IMR-90 (cell line): ENCODE data around the gene AXIN1. TPM values are rescaled to one million over a fixed set of nuclear protein-coding genes. Genes with fewer than 3 reads are reported as not detected.

ENCODE experiments used
- ATAC-seq: fragments of 200-7000 bp; cut with Tn5 transposase; 2 replicates; pipeline ENCODE4 v1.9.1; 2020; ENCODE audit warnings: low read depth, mild to moderate bottlenecking, moderate library complexity
- BruUV-seq: library from RNA; stranded (reverse); fragments of 400-500 nt; replicated peaks from 2 replicates; lab custom pipeline; 2021; lab: Mats Ljungman, UMichigan
- CTCF ChIA-PET: fragments of 300-600 bp; formaldehyde crosslinking; extraction: SDS; loops from one replicate; lab custom pipeline; 2021; ENCODE audit warnings: antibody characterized with exemption; lab: Yijun Ruan, JAX
- POLR2A ChIA-PET: fragments of 300-600 bp; sonication (Branson Sonifier 250); formaldehyde crosslinking; loops from one replicate; lab custom pipeline; 2022; ENCODE audit warnings: antibody characterized with exemption; ENCODE audit not compliant: unreplicated experiment; lab: Charles Lee
- DNase-seq: peaks from one replicate; pipeline ENCODE4 v3.0.0; 2013
- H2AFZ ChIP-seq: replicated peaks from 2 replicates; pipeline ENCODE3; 2013; ENCODE audit warnings: low read length, mild to moderate bottlenecking; ENCODE audit not compliant: poor library complexity
- H2AK5ac ChIP-seq: 2 replicates; pipeline ENCODE4 v1.6.1; 2013; ENCODE audit warnings: low read depth, low read length, inconsistent platforms
- H2AK9ac ChIP-seq: replicated peaks from 2 replicates; pipeline ENCODE3; 2013; ENCODE audit warnings: mild to moderate bottlenecking, low read depth, low read length, moderate library complexity; ENCODE audit not compliant: poor library complexity
- H2BK120ac ChIP-seq: 2 replicates; pipeline ENCODE4 v1.6.1; 2013; ENCODE audit warnings: low read depth, low read length, inconsistent platforms
- H2BK15ac ChIP-seq: 3 replicates; pipeline ENCODE4 v1.6.1; 2013; ENCODE audit warnings: low read depth, low read length, inconsistent platforms
- H2BK20ac ChIP-seq: 2 replicates; pipeline ENCODE4 v1.6.1; 2013; ENCODE audit warnings: low read depth, mild to moderate bottlenecking, inconsistent platforms, low read length, moderate library complexity
- H2BK5ac ChIP-seq: 2 replicates; pipeline ENCODE4 v1.6.1; 2013; ENCODE audit warnings: mild to moderate bottlenecking, low read depth, low read length, inconsistent platforms; ENCODE audit not compliant: poor library complexity, severe bottlenecking
- H3K14ac ChIP-seq: replicated peaks from 2 replicates; pipeline ENCODE4 v1.6.1; 2013; ENCODE audit warnings: low read depth, low read length, inconsistent platforms
- H3K18ac ChIP-seq: 2 replicates; pipeline ENCODE4 v1.6.1; 2013; ENCODE audit warnings: low read depth, low read length, control low read depth
- H3K23ac ChIP-seq: 2 replicates; pipeline ENCODE4 v1.6.1; 2013; ENCODE audit warnings: low read depth, low read length, inconsistent platforms
- H3K27ac ChIP-seq: 2 replicates; pipeline ENCODE4 v1.5.1; 2013; ENCODE audit warnings: mild to moderate bottlenecking, control low read depth, low read length; ENCODE audit not compliant: insufficient read depth
- H3K27me3 ChIP-seq: 2 replicates; pipeline ENCODE4 v1.6.1; 2013; ENCODE audit warnings: low read length; ENCODE audit not compliant: control insufficient read depth, insufficient read depth
- H3K36me3 ChIP-seq: 2 replicates; pipeline ENCODE4 v1.6.1; 2013; ENCODE audit warnings: low read length, mixed read lengths; ENCODE audit not compliant: control insufficient read depth, insufficient read depth
- H3K4ac ChIP-seq: 2 replicates; pipeline ENCODE4 v1.6.1; 2013; ENCODE audit warnings: low read depth, low read length, inconsistent platforms
- H3K4me1 ChIP-seq: 2 replicates; pipeline ENCODE4 v1.6.1; 2013; ENCODE audit warnings: low read length, mixed read lengths; ENCODE audit not compliant: control insufficient read depth, insufficient read depth
- H3K4me2 ChIP-seq: 2 replicates; pipeline ENCODE4 v1.6.1; 2013; ENCODE audit warnings: low read depth, mild to moderate bottlenecking, control low read depth, low read length, moderate library complexity
- H3K4me3 ChIP-seq: 2 replicates; pipeline ENCODE4 v1.5.1; 2013; ENCODE audit warnings: low read depth, mild to moderate bottlenecking, control low read depth, low read length, moderate library complexity; ENCODE audit not compliant: insufficient read depth
- H3K56ac ChIP-seq: 2 replicates; pipeline ENCODE4 v1.6.1; 2013; ENCODE audit warnings: low read length, inconsistent platforms; ENCODE audit not compliant: insufficient read depth; ENCODE audit errors: extremely low read depth
- H3K79me1 ChIP-seq, 2 experiments: 2 replicates each; pipeline ENCODE4 v1.6.1; 2013; ENCODE audit warnings: low read length in 2 of 2, inconsistent platforms in 1 of 2, low read depth in 1 of 2
- H3K9ac ChIP-seq: 2 replicates; pipeline ENCODE4 v1.6.1; 2013; ENCODE audit warnings: low read depth, low read length, control low read depth
- H3K9me1 ChIP-seq: 2 replicates; pipeline ENCODE4 v1.6.1; 2013; ENCODE audit warnings: low read length, inconsistent platforms; ENCODE audit not compliant: insufficient read depth
- H3K9me3 ChIP-seq: 2 replicates; pipeline ENCODE4 v1.6.1; 2013; ENCODE audit warnings: low read length; ENCODE audit not compliant: control insufficient read depth, insufficient read depth
- H4K20me1 ChIP-seq: 2 replicates; pipeline ENCODE4 v1.6.1; 2013; ENCODE audit warnings: low read length, inconsistent platforms; ENCODE audit not compliant: insufficient read depth
- H4K5ac ChIP-seq: 2 replicates; pipeline ENCODE4 v1.6.1; 2013; ENCODE audit warnings: mild to moderate bottlenecking, low read depth, low read length, control low read depth
- H4K8ac ChIP-seq, 2 experiments: 2 replicates each; pipeline ENCODE4 v1.6.1; 2013; ENCODE audit warnings: low read depth in 2 of 2, low read length in 2 of 2, control low read depth in 1 of 2, inconsistent platforms in 1 of 2
- H4K91ac ChIP-seq: 2 replicates; pipeline ENCODE4 v1.6.1; 2013; ENCODE audit warnings: low read depth, low read length, inconsistent platforms; ENCODE audit not compliant: insufficient read depth
- BHLHE40 ChIP-seq: fragments of 150-350 bp; IDR thresholded peaks from 2 replicates; pipeline ENCODE4 v1.6.1; 2016; ENCODE audit warnings: mild to moderate bottlenecking, low read depth, low read length
- CEBPB ChIP-seq: IDR thresholded peaks from 2 replicates; pipeline ENCODE4 v1.6.1; 2012; ENCODE audit warnings: low read depth, low read length, improper control_type of control experiment
- CHD1 ChIP-seq: IDR thresholded peaks from 2 replicates; pipeline ENCODE4 v1.6.1; 2012; ENCODE audit warnings: low read depth, low read length, improper control_type of control experiment
- FOS ChIP-seq: fragments of 150-350 bp; IDR thresholded peaks from 2 replicates; pipeline ENCODE4 v1.6.1; 2016; ENCODE audit warnings: low read depth, low read length
- MAFK ChIP-seq: IDR thresholded peaks from 2 replicates; pipeline ENCODE4 v1.6.1; 2012; ENCODE audit warnings: low read depth, low read length, improper control_type of control experiment
- MAZ ChIP-seq: IDR thresholded peaks from 2 replicates; pipeline ENCODE4 v1.6.1; 2012; ENCODE audit warnings: low read depth, mild to moderate bottlenecking, low read length, improper control_type of control experiment, moderate library complexity, borderline replicate concordance
- MXI1 ChIP-seq: IDR thresholded peaks from 2 replicates; pipeline ENCODE4 v1.6.1; 2012; ENCODE audit warnings: low read depth, mild to moderate bottlenecking, low read length, moderate library complexity, borderline replicate concordance
- NFE2L2 ChIP-seq: fragments of 150-350 bp; IDR thresholded peaks from 2 replicates; pipeline ENCODE4 v1.6.1; 2016; ENCODE audit warnings: low read depth, mild to moderate bottlenecking, low read length
- POLR2A ChIP-seq: IDR thresholded peaks from 2 replicates; pipeline ENCODE4 v1.6.1; 2012; ENCODE audit warnings: mild to moderate bottlenecking, low read depth, low read length
- RAD21 ChIP-seq: IDR thresholded peaks from 2 replicates; pipeline ENCODE4 v1.6.1; 2012; ENCODE audit warnings: low read length, improper control_type of control experiment
- RCOR1 ChIP-seq: IDR thresholded peaks from 2 replicates; pipeline ENCODE4 v1.6.1; 2012; ENCODE audit warnings: mild to moderate bottlenecking, low read length, improper control_type of control experiment; ENCODE audit not compliant: insufficient replicate concordance
- RFX5 ChIP-seq: IDR thresholded peaks from 2 replicates; pipeline ENCODE4 v1.8.0; 2012; ENCODE audit warnings: low read depth, mild to moderate bottlenecking, low read length, moderate library complexity
- SMC3 ChIP-seq: fragments of 150-350 bp; IDR thresholded peaks from 2 replicates; pipeline ENCODE4 v1.6.1; 2016; ENCODE audit warnings: low read depth, mild to moderate bottlenecking, antibody characterized with exemption, low read length, moderate library complexity
- WGBS, 2 experiments: methylation state at CpG; one replicate each; pipeline versions ENCODE4 v1.1.5 to v1.1.7; 2013; ENCODE audit warnings: missing lambda C conversion rate in 2 of 2; ENCODE audit not compliant: insufficient read length in 1 of 2; ENCODE audit errors: extremely low coverage in 2 of 2; 5-methylcytosine and 5-hydroxymethylcytosine counted together
- dilution Hi-C: fragments of 300-500 bp; cut with HindIII; formaldehyde crosslinking; loops from one replicate; pipeline ENCODE4 v1.14.3; 2018; ENCODE audit warnings: low sequenced_read_pairs; ENCODE audit not compliant: unreplicated experiment
- in situ Hi-C: fragments of 300-500 bp; cut with MboI; formaldehyde crosslinking; loops from 3 replicates; pipeline ENCODE4 v1.14.3; 2019; ENCODE audit warnings: low sequenced_read_pairs, inconsistent platforms, mixed read lengths
- intact Hi-C: fragments of 100-400 bp; cut with micrococcal nuclease; formaldehyde crosslinking; loops from 2 replicates; pipeline ENCODE4 v1.10.0; 2022
- polyA plus RNA-seq, 3 experiments: library from polyadenylated mRNA; depleted of rRNA; stranded (reverse); fragments of >200 nt; gene quantifications; 2 replicates each; pipeline ENCODE4 v1.2.3, GENCODE V29; 2012; ENCODE audit warnings: low replicate concordance in 1 of 3
- total RNA-seq: library from RNA; depleted of rRNA; stranded (reverse); fragments of >200 nt; gene quantifications from 2 replicates; pipeline ENCODE4 v1.2.3, GENCODE V29; 2012
- TF ChIP-seq, protein P1 (sequence below): fragments of 150-350 bp; IDR thresholded peaks from 2 replicates; pipeline ENCODE4 v1.6.1; 2017; ENCODE audit warnings: mild to moderate bottlenecking, antibody characterized with exemption, low read length, low read depth
- TF ChIP-seq, protein P2 (sequence below): fragments of 150-350 bp; IDR thresholded peaks from 2 replicates; pipeline ENCODE4 v1.6.1; 2016; ENCODE audit warnings: low read depth, mild to moderate bottlenecking, low read length, moderate library complexity, borderline replicate concordance
- TF ChIP-seq, protein P3 (sequence below): conservative IDR thresholded peaks from 2 replicates; pipeline ENCODE4 v1.5.1; 2012; ENCODE audit warnings: mild to moderate bottlenecking, low read depth, low read length, improper control_type of control experiment

Gene AXIN1
- total and polyA plus RNA-seq, 2 of the 4 experiments (the other 2 are of a cell fraction), result 10.9 to 14.2 TPM

DNA sequence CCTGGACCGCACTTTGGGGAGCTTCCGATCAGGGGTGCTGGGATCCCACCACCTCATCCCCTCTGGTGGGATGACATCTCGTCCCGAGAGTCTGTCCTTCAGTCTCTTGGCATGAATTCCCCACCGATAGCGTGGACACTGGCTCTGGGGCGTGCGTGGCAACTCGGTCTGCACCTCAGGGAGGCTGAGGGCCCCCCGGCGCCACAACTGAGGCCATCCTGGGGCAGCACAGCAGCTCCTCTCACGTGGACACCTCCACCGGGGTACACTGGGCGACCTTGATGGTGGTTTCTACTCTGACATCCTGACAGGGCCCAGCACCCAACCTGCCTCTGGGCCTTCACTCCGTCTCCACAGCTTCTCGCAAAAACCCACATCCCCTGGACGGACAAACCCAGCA is 61.0 kb downstream of the AXIN1 start:
- Histone ChIP-seq H3K79me1 (no peaks in the 10 kb centered on the region), H2BK20ac (no peak overlapping the region), H2BK120ac (no peak overlapping the region), H2BK15ac (no peak overlapping the region), H3K23ac (no peak overlapping the region), H4K8ac (no peak overlapping the region), H3K27me3 (no peaks in the 10 kb centered on the region), H2BK5ac (no peak overlapping the region), H2AK9ac (no peak overlapping the region), H4K91ac (no peak overlapping the region), H3K27ac (no peak overlapping the region), H3K18ac (no peak overlapping the region), H4K5ac (no peak overlapping the region), H3K4me2 (no peak overlapping the region), H3K9ac (no peak overlapping the region), H3K14ac (no peak overlapping the region), H4K20me1 (no peaks in the 10 kb centered on the region), H3K9me3 (no peaks in the 10 kb centered on the region), H3K4me3 (no peak overlapping the region), H3K9me1 (no peaks in the 10 kb centered on the region), H3K56ac (no peak overlapping the region), H3K36me3 (peaks cover 46% of the 10 kb centered on the region), H3K4ac (no peak overlapping the region), H3K4me1 (no peaks in the 10 kb centered on the region), H2AK5ac (no peak overlapping the region), H2AFZ (no peak overlapping the region)
- DNase-seq (no peak), ATAC-seq (no peak)
- intact Hi-C loops (no loop called here), dilution Hi-C loops (no loop called here), in situ Hi-C loops (no loop called here)
- WGBS, 2 experiments, result 100% methylated on average over 6 of the region's 17 CpGs; no CpG with 5 or more reads in 1 of the 2 experiments
- BruUV-seq, result no TSS peak
- TF ChIP-seq RAD21 (no peak), MXI1 (no peak), NFE2L2 (no peak), RCOR1 (no peak), MAZ (no peak), RFX5 (no peak), FOS (no peak), CHD1 (no peak), MAFK (no peak), POLR2A (no peak), CEBPB (no peak), BHLHE40 (no peak), SMC3 (no peak)
- TF ChIP-seq, protein P1, sequence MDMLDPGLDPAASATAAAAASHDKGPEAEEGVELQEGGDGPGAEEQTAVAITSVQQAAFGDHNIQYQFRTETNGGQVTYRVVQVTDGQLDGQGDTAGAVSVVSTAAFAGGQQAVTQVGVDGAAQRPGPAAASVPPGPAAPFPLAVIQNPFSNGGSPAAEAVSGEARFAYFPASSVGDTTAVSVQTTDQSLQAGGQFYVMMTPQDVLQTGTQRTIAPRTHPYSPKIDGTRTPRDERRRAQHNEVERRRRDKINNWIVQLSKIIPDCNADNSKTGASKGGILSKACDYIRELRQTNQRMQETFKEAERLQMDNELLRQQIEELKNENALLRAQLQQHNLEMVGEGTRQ, result no peak
- TF ChIP-seq, protein P2, sequence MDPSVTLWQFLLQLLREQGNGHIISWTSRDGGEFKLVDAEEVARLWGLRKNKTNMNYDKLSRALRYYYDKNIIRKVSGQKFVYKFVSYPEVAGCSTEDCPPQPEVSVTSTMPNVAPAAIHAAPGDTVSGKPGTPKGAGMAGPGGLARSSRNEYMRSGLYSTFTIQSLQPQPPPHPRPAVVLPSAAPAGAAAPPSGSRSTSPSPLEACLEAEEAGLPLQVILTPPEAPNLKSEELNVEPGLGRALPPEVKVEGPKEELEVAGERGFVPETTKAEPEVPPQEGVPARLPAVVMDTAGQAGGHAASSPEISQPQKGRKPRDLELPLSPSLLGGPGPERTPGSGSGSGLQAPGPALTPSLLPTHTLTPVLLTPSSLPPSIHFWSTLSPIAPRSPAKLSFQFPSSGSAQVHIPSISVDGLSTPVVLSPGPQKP, result no peak
- TF ChIP-seq, protein P3, sequence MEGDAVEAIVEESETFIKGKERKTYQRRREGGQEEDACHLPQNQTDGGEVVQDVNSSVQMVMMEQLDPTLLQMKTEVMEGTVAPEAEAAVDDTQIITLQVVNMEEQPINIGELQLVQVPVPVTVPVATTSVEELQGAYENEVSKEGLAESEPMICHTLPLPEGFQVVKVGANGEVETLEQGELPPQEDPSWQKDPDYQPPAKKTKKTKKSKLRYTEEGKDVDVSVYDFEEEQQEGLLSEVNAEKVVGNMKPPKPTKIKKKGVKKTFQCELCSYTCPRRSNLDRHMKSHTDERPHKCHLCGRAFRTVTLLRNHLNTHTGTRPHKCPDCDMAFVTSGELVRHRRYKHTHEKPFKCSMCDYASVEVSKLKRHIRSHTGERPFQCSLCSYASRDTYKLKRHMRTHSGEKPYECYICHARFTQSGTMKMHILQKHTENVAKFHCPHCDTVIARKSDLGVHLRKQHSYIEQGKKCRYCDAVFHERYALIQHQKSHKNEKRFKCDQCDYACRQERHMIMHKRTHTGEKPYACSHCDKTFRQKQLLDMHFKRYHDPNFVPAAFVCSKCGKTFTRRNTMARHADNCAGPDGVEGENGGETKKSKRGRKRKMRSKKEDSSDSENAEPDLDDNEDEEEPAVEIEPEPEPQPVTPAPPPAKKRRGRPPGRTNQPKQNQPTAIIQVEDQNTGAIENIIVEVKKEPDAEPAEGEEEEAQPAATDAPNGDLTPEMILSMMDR, result no peak
- POLR2A ChIA-PET, result no interaction called here
- CTCF ChIA-PET, result no interaction called here
